Measurements from ENCODE around the gene SLC25A21.

DNA sequence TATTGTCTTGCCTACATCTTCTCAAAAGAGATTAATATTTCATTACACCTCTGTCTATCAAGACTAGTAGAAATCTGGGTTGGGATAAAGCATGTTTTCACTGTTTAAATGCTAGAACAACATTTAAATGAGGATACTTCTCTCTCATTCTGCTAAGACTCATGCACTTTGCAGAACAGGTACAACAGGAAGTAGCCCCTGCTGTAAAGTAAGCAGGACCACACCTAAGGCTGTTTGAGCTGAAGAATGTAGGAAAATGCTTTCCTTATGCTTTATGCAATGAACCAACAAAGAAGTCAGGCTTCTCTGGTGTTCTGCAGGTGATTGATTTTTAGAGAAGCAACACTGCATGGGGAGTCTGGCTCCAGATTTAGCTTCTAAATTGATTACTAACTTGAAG, 421.3 kb downstream of the SLC25A21 start:
- TF ChIP-seq, protein P1, sequence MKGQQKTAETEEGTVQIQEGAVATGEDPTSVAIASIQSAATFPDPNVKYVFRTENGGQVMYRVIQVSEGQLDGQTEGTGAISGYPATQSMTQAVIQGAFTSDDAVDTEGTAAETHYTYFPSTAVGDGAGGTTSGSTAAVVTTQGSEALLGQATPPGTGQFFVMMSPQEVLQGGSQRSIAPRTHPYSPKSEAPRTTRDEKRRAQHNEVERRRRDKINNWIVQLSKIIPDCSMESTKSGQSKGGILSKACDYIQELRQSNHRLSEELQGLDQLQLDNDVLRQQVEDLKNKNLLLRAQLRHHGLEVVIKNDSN (IDR thresholded peaks at IDR 0.05) = no peak
- TF ChIP-seq REST (IDR thresholded peaks at IDR 0.05; ENCODE audit: low read depth) (no peak), CEBPB (IDR thresholded peaks at IDR 0.05) (no peak)
